ENCODE data around the gene CFAP77.

The CFAP77 gene

GRCh38 chr9:132457504-132458236 lies 47.7 kb downstream of the CFAP77 start:
- no peak for DNase-seq

DNA sequence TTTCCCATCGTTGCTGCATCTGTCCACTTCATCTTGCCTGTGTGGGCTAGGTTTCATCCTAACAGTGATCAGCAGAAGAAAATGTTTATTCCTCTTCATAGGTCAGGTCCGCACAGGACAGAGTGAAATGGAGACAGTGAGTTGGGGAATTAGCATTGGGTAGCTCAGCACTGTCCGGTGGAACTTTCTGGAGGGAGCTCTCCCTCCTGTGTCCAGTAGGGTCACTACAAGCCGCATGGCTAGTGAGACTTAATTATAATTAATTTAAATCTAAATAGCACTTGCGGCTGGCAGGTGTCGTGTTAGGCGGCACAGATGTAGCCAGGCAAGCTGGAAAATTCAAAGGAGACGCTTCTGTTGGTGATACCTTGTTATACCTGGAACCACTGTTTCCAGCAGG lies 48.4 kb downstream of the CFAP77 start:
- no peak for DNase-seq

GRCh38 chr9:132459661-132460060 lies 49.6 kb downstream of the CFAP77 start:
- no peak for DNase-seq

DNA sequence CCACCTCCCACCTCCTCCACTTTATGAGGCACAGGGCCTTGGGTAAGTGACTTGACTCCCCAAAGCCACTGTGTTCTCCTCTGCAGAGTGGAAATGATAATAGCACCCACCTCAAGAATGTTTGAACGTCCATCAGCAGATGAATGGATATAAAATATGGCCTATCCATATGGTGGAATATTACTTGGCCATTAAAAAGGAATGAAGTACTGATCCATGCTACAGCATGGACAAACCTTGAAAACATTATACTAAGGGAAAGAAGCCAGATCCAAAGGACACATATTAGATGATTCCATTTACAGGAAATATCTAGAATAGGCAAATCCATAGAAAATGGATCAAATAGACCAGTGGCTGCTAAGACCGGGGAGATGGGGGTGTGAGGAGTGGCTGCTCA lies 50.2 kb downstream of the CFAP77 start:
- no peak for DNase-seq

DNA sequence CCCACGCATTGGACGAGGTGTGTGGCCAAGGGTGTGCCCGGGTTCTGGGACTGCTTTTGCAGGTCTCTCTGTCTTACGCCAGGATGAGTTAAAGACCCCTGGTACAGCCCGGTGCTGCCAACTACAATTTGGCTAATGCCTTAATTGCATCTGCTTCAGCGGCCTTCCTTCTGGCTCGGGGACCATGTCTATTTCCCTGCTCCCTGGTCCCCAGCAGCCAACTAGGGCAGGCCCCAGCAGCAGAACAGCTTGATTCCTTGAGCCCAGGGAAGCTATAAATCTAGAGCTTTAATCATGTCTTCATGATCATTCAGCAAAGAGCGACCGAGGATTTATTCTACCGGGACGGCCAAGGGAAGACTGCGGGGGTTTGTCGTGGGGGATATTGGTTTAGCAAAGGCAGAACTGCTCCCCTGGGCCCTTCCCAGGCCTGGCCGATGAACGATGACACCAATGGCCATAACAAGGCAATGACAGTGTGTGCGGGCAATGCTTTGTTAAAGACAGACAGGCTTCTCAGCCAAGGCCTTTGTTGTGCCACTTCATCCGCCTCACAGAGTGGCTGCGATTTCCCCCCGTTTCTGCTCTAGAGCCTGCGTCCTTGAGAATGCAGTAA lies 51.4 kb downstream of the CFAP77 start:
- no peak for DNase-seq

GRCh38 chr9:132461971-132462370 lies 52.0 kb downstream of the CFAP77 start:
- no peak for DNase-seq

- DNase-seq = no peak
These were observed 54.5 kb downstream of the CFAP77 start for GRCh38 chr9:132464547-132464946.

- DNase-seq = no peak
These were observed 55.2 kb downstream of the CFAP77 start for GRCh38 chr9:132465131-132465635.

DNA sequence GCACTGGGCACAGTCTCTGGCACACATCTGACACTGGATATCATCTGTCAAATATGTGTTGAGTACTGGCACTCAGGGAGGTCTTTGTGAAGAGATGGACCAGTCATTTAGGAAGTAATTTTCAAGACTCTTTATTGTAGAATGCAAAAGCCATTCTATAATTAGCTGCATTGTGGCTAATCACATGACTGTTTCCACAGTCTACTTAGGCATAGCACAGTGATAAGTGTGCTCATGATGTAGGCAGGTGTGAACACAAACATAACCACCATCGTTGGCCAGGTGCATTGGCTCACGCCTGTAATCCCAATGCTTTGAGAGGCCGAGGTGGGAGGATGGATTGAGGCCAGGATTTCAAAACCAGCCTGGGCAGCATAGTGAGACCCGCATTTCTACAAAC lies 62.2 kb downstream of the CFAP77 start:
- DNase-seq = peak; percentile 51

DNA sequence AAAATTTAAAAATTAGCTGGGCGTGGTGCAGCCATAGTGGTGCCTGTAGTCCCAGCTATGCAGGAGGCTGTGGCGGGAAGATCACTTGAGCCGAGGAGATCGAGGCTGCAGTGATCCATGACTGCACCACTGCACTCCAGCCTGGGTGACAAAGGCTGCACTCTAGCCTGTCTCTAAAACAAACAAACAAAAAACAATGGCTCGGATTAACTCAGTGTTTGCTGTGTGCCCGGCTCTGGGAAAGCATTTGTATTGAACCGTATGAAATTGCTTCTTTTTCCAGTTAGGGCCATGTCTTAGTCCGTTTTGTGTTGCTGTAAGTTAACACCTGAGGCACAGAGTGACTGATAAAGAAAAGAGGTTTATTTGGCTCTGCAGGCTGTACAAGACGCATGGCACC lies 62.6 kb downstream of the CFAP77 start:
- no peak for DNase-seq

DNA sequence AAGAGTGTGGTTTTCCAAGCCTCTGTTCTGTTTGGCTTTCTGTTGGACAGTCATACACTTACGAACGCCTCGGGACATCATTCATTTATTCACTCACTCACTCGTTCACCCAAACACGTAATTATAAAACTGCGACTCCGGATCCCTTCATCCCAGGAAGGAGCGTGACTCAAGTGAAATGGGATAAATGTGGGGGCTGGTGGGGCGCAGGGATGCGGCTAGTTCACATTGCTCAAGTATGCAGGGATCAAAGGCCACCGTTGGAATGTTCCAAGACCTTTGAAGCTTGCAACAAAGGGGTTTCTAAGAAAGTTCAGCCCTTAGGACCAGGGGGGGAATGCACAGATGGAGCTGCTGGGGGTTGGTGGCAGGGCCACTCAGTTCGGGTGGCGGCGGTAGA lies 64.2 kb downstream of the CFAP77 start:
- no peak for DNase-seq

DNA sequence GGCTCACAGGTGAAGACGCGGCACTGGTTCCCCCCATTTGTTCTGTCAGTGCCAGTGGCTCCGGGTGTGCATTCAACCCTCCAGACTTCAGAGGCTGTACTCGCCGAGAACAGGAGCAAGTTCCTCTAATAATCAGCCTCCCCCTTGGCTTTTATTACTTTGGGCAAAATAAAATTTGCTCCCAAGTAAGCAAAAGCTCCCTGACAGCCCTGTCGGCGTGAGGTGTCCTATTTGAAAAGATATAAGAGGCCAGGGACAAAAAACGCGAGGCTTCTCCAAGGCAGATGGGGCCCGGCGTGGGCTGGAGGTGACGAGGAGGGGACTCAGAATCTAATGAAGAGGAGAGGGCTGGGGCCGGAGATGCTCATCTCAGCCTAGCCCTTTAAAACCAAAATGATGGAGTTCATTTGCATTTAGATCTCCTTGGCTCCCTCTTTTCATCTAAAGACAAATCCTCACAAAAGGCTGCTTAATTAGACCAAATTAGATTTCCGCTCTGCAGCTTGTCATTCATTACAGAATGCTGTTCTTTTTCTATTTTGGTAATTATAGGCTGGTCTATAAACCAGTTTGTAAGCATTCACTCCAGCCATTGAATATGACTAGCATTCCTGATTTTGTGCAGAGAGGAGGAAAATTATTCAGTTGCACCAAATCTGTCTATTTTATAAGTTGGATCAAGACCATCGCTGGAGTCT lies 68.5 kb downstream of the CFAP77 start:
- no peak for DNase-seq

DNA sequence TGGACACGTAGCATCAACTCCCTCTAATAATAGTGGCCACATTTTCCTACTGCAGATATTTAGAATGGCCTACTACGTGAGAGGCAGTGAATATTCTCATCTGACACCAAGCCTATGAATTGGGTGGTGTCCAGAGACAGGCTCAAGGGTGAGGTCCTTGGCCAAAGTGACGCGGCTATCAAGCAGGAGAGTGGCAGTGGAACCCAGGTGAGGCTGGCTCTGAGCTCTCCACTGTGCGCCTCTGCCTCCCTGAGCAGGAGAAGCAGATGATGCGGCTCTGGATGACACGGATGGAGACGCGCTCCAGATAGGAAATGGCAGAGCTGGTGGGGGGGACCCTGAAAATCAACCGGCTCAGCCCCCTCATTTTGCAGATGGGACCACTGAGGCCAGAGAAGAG lies 69.7 kb downstream of the CFAP77 start:
- no peak for DNase-seq

DNA sequence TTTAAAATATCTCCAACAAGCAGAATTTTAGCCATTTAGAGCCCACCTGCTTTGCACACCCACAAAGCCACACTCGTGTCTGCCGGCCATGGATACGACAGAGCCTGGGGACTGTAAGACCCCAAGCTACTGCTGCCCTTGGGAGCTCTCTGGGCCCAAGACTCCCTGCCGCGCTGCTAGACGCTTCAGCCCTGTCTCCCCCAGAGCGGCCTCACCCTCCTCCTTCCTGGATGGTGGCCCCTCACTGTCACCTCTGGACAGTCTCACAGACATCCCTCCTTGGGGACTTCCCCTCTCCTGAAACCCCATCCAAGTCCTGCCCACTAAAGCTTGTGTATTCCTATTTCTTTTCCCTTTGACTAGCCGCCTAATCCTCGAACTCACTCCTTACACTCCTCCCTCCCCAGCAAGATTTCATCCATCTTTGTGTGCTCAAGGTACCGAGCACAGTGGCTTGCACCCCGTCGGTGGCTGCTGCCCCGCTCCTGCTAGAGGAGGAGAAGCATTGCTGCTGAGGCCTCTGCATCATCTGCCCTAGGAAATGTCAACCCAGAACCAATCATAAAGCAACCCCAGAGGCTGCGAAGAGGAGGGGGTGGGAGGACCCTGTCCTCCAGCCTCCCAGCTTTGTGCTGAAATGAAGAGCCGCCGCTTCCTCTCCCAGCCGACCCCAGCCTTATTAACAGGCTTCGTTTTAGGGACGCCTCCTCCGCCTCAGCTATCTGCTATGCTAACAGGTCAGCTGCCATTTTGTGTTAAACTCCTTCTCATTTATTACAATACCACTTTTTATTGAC lies 71.2 kb downstream of the CFAP77 start:
- DNase-seq = no peak

- DNase-seq = no peak
These were observed 72.3 kb downstream of the CFAP77 start for GRCh38 chr9:132482196-132482813.

GRCh38 chr9:132485393-132485792 lies 75.4 kb downstream of the CFAP77 start:
- no peak for DNase-seq

GRCh38 chr9:132486706-132487350 lies 76.8 kb downstream of the CFAP77 start:
- no peak for DNase-seq

DNA sequence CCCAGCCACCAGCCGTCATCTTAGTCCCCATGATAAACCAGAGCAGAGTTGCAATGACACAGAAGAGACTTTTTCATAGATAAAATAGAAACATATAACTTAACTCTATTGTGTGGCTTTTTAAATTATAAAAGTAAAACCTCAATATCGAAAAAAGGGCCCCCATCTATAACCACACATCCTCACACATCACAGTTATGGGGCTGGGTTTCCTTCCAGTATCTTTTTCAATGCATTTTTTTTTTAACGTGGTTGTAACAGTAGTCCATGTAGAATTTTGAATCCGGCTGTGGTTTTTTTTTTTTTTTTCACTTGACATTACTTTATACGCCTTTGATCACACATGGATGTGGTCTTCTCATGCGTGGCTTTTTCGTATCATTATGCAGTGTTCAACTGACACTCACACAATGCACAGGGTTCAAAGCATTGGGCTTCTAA lies 77.4 kb downstream of the CFAP77 start:
- no peak for DNase-seq

GRCh38 chr9:132487980-132488535 lies 78.0 kb downstream of the CFAP77 start:
- DNase-seq = no peak

GRCh38 chr9:132488626-132489025 lies 78.6 kb downstream of the CFAP77 start:
- DNase-seq = peak; percentile 25

GRCh38 chr9:132489536-132489935 lies 79.5 kb downstream of the CFAP77 start:
- DNase-seq = no peak

GRCh38 chr9:132494857-132495256 lies 84.8 kb downstream of the CFAP77 start:
- DNase-seq = no peak

Measured in NCI-H2081 treated with DMSO at 0.1 percent for 48 hours (cell line).